Stimulated activated naive CD8-positive, alpha-beta T cell treated with anti-CD3 and anti-CD28 coated beads, Interleukin-15, Interleukin-2, amounts not matched to agents 100 U/mL and 50 U/mL, for 24 hours (primary cell): Measurements from ENCODE around the gene ERGIC1.

Experiments
- ATAC-seq: fragments of 150-1000 bp; cut with Tn5 transposase; one replicate; pipeline ENCODE4 v1.10.0; 2021
- DNase-seq: peaks from one replicate; pipeline ENCODE4 v3.0.0; 2021

ERGIC1 gene

DNA sequence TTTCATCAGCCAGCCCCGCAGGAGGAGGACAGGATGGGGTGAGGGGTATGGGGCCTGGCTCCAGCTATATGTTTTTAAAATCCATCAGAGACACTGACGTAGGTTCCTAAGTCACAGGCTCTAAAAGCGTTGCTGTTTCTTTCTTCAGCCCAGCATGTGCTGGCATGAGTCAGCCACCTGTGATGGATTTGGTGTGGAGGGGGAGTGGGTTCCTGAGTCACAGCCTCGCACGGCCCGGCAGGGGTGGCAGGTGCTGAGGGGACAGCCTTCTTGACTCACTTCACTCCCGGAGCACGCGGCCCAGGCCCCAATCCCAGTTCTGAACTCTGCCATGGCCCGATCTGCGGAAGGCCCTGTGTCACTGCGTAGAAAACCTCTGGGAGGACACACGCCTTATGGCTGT is 86.4 kb downstream of the ERGIC1 start:
- no peak for DNase-seq

DNA sequence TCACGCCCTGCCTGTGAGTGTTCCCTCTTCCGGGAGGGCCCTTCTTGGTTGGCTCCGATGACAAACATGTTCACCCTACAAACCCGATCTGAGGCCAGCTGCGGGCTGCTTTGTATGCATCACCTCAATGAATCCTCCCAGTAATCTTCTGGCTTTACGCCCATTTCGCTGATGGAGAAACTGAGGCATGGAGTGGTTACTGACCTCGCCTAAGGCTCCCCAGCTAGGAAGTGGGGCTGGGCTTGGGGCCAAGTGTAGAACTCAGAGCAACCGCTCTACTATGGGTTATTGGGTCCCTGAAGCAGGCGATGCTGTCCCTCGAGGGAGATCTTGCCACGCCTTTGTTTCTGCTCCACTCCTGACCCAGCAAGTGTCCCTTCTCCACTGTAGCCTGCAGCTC is 86.9 kb downstream of the ERGIC1 start:
- DNase-seq (no peak), ATAC-seq (no peak)

More for the DNA sequence above, 86.4 kb downstream of the ERGIC1 start:
- no peak for ATAC-seq

DNA sequence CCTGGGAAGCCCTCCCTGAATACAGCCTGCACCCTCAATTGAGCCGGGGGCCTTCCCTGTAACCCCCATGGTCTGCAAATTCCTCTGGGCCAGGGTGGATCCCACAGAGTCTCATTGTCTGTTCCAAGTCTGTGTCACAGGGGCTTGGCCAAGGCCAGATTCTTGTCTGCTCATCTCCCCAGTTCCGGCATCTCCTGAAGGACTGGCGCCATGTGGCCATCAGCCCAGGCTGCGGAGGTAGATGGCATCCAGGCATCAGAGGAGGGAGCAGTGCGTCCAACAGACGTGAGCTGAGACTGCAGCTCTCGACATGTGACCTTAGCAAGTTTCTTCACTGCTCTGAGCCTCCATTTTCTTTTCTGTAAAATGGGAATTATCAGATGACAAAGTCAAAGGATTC is 87.9 kb downstream of the ERGIC1 start:
- DNase-seq (no peak), ATAC-seq (no peak)

DNA sequence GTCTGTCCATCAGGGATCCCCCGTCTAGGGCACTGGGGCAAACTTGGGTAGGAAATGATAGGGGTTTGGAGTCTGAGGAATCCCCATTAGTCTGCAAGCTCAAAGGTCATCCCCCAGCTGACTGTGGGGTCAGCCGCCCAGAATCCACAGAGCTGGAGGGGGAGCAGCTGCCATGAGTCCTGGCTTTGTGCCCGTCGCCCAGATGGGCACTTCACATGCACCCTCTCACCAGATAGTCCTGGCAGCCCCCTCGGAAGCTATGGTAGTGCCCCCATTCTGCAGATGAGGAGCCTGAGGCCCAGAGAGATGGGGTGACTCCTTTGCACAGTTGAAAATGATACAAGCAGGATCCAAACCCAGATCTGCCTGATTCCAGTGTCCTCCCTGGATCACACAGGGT is 89.5 kb downstream of the ERGIC1 start:
- no peak for ATAC-seq

DNA sequence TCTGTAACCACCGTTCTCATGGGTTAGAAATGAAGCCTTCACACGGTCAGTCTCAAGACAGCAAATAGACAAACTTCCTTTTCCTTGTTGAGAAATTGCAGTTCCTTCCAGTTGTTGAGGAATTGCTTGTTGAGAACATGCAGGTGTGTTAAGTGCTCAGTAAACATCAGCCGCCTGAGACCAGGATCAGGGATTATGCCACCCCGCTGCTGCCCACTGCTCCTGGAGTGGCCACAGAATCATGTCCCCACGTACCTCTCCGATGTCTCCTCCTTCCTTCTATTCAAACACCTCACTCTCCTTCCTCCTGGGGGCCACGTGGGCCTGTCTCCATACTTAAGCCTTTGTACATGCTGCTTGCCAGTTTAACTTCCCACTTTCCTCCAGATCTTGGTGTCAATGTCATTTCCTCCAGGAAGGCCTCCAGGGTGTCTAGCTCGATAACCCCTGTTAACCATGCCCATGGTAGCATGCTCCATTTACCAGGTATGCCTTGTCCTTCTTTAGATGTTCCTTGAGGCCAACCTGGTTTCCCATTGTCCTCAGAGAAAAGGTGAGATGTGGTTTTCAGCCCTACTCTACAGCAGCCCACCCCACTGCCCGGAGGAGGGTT is 91.4 kb downstream of the ERGIC1 start:
- ATAC-seq (no peak), DNase-seq (no peak)

More for the DNA sequence above, 89.5 kb downstream of the ERGIC1 start:
- DNase-seq = no peak

DNA sequence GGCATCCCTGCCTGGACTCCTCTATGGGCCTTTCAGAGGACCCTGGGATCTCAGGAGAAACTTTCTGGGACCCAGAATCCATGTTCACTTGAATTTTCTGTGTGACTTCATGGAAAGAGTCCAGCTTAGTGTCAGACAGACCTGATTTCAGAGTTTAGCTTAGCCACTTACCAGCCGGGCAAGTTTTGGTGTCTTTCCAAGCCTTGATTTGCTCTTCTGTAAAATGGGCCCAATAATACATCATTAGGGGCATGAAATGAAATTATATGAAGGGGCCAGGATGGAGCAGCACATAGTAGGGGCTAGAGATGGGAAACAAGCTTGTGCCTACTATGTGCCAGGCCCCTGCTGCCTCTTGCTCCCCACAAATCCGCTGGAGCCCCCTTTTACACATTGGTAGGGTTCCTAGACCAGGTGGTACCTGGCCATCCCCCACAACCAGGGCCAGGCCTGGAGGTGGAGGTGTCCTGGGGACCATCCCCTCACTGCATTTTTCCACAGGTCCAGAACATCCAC is 92.0 kb downstream of the ERGIC1 start:
- DNase-seq (no peak), ATAC-seq (no peak)

DNA sequence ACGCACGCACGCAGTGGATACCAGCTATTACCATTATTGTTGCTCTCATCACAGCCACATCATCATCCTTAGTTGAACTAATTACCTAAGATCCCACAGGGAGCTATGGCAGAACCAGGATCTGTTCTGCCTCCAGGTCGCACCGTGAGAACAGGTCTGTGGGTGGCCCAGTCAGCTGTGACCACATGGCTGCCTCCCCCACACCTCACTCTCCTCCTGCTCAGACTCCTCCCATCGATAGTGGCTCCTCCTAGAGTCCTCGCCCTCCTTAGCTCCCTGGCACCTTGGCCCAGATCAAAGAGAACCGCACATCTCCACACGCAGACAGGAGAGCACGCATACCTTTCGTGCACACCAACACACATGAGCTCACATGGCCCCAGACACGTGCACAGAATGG is 92.7 kb downstream of the ERGIC1 start:
- ATAC-seq = no peak
- DNase-seq = no peak

DNA sequence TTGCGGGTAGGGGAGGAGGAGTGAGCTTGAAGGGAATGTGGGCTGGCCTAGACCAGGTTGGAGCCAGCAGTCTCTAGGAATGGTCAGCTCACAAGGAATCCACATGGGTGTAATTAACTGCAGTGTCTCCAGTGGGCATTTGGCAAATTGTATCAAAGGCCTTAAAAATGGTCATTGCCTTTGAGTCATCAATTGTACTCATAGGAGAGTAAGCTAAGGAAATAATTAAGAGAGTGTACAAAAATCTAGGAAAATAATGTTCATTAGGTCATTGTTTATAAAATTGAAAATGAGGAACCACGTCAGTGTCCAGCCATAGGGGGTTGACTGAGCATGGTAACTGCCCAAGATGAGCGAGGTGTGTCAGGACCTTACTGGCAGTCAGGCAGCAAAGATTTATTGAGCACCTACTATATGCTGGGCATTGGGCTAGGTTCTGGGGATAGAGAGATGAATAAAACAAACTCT is 95.4 kb downstream of the ERGIC1 start:
- DNase-seq = no peak
- ATAC-seq = no peak

DNA sequence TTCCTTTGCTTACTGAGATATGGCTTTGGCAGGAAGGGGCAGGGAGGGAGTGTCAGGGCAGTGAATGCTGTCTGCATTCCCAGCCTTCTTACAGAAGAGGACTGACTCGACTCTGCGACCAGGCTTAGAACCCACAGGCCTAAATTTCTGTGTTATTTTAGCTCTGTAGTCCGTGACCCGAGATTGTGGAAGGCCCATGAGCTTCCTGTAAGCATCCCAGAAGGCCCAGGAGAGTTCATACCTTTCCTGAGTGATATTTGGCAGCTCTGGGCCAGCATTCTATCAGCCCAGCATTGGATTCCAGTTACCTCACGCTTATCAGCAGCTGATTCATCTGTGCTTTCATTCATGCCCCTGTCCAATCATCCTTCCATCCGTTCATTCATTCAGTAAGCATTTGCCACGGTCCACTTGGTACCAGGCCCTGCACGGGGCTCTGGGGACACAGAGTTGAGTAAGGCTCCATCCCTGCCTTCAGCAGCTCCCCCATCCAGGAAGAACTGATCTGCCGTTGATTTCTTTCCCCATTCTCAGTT is 97.0 kb downstream of the ERGIC1 start:
- DNase-seq = no peak
- ATAC-seq = no peak

DNA sequence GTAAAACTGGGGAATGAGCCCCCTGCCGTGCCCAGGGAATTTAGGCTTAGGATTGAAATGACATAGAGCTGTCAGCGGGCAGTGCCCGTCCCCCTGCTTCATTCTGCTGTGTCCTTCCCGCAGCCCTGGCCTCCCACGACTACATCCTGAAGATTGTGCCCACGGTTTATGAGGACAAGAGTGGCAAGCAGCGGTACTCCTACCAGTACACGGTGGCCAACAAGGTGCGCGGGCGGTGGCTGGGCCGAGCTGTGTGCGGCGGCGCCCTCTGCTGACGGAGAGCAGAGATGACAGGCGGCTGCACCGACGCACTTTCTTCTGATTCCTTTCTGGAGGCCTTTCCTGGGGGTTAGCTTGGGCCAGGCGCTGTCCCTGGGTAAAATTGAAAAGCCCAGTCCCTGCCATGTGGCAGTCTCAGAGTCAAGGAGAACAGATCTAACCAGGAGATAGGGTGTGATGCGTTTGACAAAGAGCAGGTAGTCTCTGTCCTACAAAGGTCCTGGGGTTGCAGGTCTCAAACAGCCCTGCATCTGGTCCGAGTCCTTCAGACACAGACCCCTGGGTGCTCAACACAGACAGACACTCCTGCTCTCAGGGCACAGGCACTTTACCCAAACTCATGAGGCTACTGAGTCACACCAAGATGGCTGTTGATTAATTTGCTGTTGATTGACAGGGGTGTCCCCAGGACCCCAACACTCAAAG is 98.4 kb downstream of the ERGIC1 start:
- DNase-seq (peak; percentile 77), ATAC-seq (peak; percentile 68)

DNA sequence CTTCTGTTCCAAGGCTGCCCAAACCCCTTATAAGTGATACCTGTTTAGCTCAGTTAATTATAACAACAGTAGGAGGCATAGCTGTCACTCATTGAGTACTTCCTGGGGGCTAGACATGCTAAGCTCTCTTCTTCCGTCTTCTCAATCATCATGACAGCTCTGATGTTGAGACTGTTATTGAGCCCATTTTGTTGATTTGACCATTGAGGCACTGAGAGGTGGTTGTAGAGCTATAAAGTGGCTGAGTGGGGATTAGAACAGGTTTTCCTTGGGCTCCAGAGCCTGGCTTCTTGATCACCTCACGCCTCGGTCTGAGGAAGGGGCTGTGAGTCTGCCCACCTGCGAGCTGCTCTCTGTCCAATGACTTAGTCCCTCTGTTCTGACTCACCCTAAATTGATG is 99.2 kb downstream of the ERGIC1 start:
- no peak for ATAC-seq
- no peak for DNase-seq

DNA sequence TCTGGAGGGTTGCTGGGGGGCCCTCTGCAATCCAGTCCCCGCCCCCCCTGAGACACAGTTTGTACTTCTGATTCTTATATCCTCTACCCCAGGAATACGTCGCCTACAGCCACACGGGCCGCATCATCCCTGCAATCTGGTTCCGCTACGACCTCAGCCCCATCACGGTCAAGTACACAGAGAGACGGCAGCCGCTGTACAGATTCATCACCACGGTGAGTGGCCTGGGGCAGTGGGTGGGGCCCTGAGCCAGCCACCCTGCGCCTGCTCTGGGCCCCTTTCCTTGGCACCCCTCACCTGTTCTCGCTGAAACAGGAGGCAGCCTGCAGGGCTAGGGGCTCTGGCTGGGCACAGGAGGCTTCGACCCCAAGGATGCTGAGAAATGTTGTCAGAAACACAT is 101.0 kb downstream of the ERGIC1 start:
- ATAC-seq (no peak), DNase-seq (no peak)

DNA sequence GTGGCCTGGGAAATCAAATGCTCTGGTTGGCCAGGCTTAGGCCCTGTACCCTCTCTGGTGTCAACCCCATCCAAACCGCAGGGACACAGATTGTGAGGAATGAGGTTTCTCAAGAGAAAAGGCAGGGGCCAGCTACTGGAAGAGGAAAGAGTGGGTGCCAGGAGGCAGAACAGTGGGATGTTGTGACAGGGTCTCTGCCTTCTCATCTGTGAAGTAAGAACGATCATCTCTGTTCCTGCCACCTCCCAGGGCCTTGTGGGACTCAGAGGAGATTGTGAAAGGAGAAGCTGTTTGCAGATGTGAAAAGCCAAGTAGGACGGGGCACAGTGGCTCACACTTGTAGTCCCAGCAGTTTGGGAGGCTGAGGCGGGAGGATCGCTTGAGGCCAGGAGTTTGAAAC is 102.3 kb downstream of the ERGIC1 start:
- ATAC-seq = no peak
- no peak for DNase-seq

DNA sequence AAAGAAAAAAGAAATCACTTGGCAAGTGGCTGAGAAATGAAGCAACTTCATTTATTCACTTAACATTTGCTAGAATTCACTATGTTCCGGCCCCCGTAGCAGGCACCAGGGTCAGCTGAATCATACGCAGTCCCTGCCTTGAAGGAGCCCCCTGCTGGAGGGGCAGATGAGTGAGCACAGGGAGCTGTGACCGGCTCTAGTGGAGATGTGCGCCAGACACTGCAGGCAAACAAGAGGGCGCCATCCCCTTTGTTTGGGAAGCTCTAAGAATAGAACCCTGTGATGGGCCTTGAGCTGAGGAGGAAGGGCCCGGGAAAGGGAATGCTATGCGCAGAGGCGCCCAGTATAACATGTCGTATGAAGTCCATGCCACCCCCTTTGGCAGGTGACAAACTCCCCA is 105.0 kb downstream of the ERGIC1 start:
- ATAC-seq (peak; percentile 47), DNase-seq (peak; percentile 30)

DNA sequence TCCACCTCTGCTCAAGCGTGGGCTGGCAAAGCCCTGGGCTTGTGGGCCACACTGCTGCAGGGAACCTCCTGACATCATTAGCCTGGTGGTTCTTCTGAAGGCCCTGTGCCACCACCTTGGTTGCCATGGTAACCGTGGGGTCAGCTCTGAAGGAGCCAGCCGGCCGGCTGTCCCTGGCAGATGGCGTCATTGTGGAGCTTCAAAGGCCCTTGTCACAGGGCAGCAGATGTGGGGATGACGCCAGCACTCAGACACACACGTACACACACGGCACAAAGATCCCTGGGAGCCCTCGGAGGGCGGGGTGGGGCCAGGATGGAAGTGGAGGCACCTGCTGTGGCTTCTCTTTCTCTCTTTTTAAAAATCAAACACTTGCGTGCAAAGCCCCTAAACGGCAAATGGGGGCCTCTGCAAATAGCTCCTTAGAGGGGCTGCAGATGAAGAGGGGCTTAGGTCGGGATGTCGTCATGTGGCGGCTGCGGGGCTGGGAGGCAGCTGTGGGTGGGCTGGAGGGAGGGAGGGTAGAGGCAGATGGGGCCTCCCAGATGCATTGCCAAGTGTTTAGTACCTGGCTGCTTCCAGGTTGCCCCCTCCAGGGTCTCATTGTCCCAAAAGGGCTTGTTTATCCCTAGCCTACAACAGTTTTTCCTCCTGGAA is 105.7 kb downstream of the ERGIC1 start:
- DNase-seq (no peak), ATAC-seq (no peak)

DNA sequence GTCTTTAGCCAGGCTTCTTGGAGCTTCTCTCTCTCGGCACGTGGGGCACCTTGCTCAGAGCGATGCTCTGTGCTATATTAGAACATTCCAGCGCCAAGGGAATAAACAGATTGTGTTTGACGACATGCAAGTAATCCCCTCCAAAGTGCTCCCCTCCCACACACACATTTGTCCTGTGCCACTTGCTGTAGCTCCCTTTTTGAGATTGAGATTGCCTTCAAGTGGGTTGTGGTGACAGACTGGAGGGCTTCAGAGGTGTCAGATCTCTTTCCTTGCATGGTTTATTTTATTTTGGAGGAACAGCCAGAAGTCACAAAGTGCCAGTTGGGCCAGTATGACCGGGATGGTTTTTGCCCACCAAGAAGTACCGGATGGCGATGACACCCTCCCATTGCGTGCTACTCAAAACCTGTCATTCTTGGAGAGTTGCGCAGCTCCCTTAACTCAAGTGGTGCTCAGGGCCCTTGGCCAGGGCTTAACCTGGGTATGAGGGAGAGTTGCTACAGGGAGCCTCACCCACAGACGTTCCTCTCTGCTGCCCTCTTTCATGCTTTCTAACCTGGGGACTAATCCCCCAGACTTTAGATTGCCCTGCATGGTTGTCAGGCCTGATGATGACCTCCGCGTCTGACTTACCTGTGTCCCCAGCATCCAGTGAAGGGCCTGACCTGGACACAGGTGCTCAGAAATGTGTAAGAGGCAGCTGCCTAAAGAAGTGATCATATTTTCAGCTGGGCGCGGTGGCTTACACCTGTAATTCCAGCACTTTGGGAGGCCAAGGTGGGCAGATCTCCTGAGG is 106.4 kb downstream of the ERGIC1 start:
- ATAC-seq (no peak), DNase-seq (no peak)

DNA sequence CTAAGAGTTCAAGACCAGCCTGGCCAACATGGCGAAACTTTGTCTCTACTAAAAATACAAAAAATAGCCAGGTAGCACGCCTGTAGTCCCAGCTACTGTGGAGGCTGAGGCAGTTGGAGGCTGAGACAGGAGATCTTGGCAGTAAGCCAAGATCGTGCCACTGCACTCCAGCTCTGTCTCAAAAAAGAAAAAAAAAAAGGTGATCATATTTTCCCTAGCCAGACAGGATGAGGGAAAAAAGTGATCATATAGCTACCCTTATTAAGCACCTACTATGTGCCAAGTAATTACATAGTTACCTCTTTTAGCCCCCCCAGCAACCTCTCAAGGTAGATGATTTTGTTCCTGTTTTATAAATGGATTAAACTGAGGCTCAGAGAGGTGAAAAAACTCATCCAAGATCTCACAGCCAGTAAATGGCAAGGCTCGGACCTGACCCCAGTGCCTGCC is 107.0 kb downstream of the ERGIC1 start:
- DNase-seq = no peak
- ATAC-seq = no peak

DNA sequence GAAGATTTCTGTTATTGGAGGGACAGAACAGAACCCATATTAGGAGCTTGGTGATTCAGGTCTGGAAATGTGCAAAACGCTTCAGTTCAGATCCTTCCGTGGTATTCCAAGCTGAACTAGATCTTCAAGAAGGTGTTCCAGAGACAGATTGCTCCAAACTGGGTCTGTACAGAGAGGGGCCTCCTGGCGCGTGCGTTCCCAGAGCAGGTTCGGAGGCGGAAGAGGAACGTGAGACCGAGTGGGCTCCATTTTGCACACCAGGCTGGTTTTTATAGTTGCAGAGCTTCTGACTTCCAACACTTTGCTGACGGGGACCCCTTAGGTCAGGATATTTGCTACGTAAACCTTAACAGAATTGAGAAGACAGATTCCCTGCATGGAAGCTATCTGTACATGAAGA is 108.5 kb downstream of the ERGIC1 start:
- DNase-seq (no peak), ATAC-seq (no peak)

DNA sequence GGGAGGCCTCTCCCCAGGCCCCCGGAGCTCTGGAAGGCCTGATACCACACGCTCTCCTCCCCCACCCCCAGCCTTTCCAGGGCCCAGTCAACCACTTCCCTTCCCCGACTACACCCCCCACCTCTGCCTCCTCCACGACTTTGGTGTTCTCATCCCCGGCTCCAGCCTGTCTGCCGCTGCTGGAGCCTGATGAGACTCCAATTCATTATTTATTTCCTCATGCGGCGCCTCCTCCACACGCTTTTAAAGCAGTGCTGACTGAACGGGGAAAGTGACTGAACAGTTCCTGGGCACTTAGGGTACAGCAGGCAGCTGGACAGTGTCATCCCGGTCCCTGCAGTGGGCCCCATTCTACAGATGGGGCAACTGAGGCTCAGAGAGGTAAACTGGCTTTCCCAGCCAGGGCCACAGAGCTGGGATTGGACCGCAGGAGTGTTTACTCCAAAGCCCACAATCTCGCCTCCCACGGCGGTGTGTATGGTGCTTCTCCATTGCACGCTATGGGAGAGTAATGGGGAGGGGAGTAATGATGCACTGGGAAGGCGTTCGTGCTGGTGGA is 109.3 kb downstream of the ERGIC1 start:
- DNase-seq (no peak), ATAC-seq (no peak)

DNA sequence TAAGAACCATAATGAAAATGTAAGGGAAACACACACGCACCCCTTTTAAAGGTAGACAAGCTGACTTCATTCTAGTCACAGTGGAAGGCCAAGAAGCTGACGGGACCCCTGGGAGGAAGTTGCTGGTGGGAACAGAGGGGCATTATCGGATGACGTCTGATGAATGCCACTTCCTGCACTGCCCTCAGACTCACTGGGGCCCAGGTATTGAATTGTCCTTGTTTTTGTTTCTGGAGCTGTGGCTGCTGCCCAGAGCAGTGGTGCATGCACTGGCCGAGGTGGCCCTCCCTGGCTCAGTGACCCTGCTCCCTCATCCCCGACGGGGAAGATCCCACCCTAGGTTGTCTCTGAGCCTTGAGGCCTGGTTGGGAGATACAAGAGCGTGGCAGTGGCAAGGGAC is 109.9 kb downstream of the ERGIC1 start:
- DNase-seq = no peak
- ATAC-seq = no peak

DNA sequence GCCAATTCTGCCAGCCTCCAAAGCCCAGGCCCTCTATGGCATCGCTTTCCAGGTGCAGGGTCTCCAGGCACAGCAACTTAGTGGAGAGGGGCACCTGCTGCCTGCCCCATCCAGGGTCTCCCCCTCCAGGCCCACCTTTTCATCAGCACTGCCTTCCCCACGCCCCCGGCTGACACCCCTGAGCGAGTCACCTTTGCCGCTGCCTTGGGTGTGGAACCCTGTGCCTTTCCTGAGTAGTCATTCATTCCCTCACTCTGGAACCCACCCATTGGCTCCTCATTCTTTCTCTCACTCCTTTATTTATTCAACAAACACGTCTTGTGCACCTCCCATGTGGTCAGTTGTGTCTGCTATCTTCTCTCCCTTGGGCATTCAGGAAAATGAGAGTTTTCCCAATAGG is 110.7 kb downstream of the ERGIC1 start:
- no peak for ATAC-seq
- DNase-seq = no peak

DNA sequence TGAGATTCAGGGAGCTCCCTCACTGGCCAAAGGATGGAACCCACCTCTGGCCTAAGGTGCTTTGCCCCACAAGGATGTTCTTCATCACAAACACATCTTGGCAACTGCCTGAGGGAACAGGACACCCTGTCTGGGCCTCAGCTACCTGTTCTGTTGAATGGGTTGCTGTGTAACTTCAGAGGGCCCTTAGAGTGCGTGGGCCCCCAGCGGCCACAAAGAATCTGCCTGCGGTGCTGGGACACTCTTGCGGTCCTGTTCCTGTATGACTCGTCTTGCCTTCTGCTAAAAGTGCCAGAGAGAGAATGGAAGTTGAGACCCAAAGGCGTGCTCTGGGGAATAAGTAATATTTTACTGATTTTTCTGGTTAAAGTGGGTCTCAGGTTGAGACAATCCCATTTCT is 111.1 kb downstream of the ERGIC1 start:
- ATAC-seq (no peak), DNase-seq (no peak)
